GM13976 (cell line): ENCODE data around the gene ASTN2.

Experiments
- DNase-seq: peaks from one replicate; pipeline ENCODE4 v3.0.0; 2012; ENCODE audit warnings: low spot score
- CTCF ChIP-seq: IDR thresholded peaks from 2 replicates; pipeline ENCODE4 v1.5.1; 2012; ENCODE audit warnings: borderline replicate concordance, mild to moderate bottlenecking; ENCODE audit not compliant: insufficient read depth; ENCODE audit errors: extremely low read depth, missing control alignments, control extremely low read depth
- in situ Hi-C: fragments of 300-500 bp; cut with MboI; formaldehyde crosslinking; loops from one replicate; pipeline ENCODE4 v1.12.0; 2022; ENCODE audit warnings: low sequenced_read_pairs, mixed read lengths, inconsistent platforms; ENCODE audit not compliant: unreplicated experiment

ASTN2 gene

GRCh38 chr9:116416421-116416820 is 998.4 kb downstream of the ASTN2 start:
- in situ Hi-C loops, result no loop called here
- DNase-seq, result no peak
- TF ChIP-seq CTCF, result no peak

GRCh38 chr9:116414374-116414773 is 1000.5 kb downstream of the ASTN2 start:
- no peak for DNase-seq
- no peak for TF ChIP-seq CTCF
- in situ Hi-C loops, result no loop called here

- in situ Hi-C loops, result no loop called here
- no peak for TF ChIP-seq CTCF
- DNase-seq, result no peak
Measured at GRCh38 chr9:116411506-116411905, 1003.4 kb downstream of the ASTN2 start.

GRCh38 chr9:116409638-116410037 is 1005.2 kb downstream of the ASTN2 start:
- in situ Hi-C loops, result no loop called here
- no peak for TF ChIP-seq CTCF
- DNase-seq, result no peak

GRCh38 chr9:116409129-116409528 is 1005.7 kb downstream of the ASTN2 start:
- in situ Hi-C loops, result no loop called here
- DNase-seq, result no peak
- no peak for TF ChIP-seq CTCF

GRCh38 chr9:116406469-116406868 is 1008.4 kb downstream of the ASTN2 start:
- in situ Hi-C loops, result no loop called here
- no peak for TF ChIP-seq CTCF
- DNase-seq, result no peak

- TF ChIP-seq CTCF, result no peak
- in situ Hi-C loops, result no loop called here
- DNase-seq, result no peak
Measured at GRCh38 chr9:116405321-116405720, 1009.5 kb downstream of the ASTN2 start.
